ENCODE data around the gene POLD3.

POLD3 gene

DNA sequence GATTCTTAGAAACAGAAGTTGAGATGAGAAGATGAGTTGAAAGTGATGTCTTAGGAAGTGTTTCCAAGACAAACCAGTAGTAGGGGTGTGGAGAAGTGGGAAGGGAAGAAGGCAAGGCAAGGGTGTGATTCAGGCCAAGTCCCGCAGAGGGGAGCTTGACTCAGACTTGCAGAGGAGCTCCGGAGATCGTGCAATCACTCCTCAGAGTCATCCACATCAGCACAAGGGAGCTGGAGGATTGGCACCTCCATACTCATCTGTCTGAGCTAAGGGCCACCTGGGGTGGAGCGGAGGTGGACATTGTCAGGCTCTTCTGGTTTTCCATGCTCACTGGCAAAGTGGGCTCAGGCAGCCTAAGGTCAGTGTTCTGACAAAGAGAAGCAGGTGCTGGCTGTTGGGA, 94.4 kb downstream of the POLD3 start:
- no peak for FAIRE-seq
- DNase-seq (ENCODE audit: insufficient read length, low spot score) = no peak

DNA sequence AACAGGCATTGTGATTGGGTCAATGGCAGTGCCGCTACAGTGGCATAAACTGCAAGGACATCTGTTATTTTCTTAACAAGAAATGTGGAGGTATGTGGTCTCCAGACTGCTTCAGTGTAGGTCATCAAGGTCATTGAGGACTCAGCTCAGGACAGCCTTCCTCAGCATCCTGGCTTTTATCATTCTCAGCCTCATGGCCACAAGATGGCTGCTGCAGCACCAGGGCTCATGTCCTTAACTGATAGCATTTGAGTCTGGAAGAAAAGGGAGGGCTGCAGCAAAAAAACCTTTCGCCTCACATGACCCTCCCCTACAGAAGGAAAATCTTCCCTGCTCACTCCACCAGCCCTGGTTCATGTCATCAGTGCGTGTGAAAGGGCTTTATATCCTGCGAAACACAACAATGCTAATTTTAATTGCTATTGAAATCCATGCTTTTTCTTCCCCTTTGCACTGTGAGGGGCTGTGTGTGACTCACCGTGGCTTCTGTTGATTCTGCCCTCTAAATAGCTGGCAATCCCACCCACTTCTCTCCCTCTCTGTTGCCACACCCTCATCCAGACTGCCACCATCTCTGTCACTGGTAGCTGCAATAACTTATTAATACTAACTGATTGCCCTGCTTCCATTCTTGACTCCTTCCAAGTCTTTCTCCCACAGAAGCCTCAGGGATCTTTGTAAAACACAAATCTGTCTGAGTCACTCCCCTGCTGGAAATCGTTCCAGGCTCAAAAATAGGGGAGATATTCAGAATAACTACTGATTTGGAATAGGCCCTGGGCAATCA, 95.0 kb downstream of the POLD3 start:
- DNase-seq (ENCODE audit: insufficient read length, low spot score) = no peak
- FAIRE-seq = no peak

DNA sequence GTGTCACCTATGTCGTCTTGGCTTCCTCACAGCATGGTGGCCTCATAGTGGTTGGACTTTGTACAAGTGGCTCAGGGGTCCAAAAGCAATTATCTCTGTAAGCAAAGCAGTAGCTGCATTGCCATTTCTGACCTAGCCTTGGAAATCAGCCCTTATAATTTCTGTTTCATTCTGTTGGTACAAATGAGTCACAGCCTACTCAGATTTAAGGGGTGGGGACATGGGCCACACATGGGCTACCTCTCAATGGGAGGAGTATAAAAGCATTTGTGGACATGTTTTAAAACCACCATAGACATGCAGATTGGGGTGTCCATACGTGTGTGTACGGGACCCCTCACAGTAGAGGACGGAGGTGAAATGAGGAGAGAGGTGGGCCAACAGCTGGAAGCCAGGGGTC, 97.3 kb downstream of the POLD3 start:
- no peak for FAIRE-seq

DNA sequence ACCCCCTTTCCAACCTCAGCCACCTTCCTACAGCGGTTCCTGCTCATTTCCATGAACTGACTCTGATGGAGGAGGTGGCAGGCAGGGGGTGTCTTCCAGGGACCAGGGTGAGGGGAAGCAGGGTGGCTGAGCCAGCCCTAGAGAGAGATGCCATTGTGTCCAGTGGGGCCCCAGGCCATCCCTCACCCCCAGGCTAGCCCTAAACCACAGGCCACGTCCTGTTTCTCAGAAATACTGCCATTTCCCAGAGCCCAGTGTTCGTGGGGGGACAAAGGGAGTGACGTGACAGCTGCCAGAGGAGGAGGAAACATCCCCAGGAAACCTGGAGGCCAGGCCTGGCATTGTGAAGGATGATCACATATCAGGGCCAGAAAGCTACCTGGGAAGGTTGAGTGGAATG, 99.4 kb downstream of the POLD3 start:
- DNase-seq (ENCODE audit: insufficient read length, low spot score) = no peak
- FAIRE-seq = no peak

More for the DNA sequence above, 97.3 kb downstream of the POLD3 start:
- DNase-seq (ENCODE audit: insufficient read length, low spot score) = no peak

Measured in GM19239 (cell line).